A549 (cell line): ENCODE results near the gene SNRK. TPM values are rescaled to one million over a fixed set of nuclear protein-coding genes. Genes with fewer than 3 reads are reported as not detected.

Source experiments
- ATAC-seq, 2 experiments: fragments of 200-7000 bp in 1 of 2; fragments of >200 bp in 1 of 2; cut with Nextera tagmentation in 1 of 2; cut with Tn5 transposase in 1 of 2; 3 replicates each; pipeline versions ENCODE4 v1.8.0 to v1.9.1; 2018 to 2020; ENCODE audit warnings: mild to moderate bottlenecking in 1 of 2, moderate library complexity in 1 of 2
- CTCF ChIA-PET: fragments of 300-600 bp; sonication (Branson Sonifier 250); formaldehyde crosslinking; extraction: SDS; loops from one replicate; lab custom pipeline; 2021; ENCODE audit warnings: antibody characterized with exemption, inconsistent platforms; lab: Yijun Ruan, JAX
- POLR2A ChIA-PET: fragments of 350-600 bp; formaldehyde crosslinking; extraction: SDS; loops from one replicate; lab custom pipeline; 2021; ENCODE audit warnings: antibody characterized with exemption, inconsistent platforms; lab: Yijun Ruan, JAX
- DNase-seq, 2 experiments: peaks; one replicate each; pipeline versions ENCODE4 v3.0.0 to v3.0.0-alpha.2; 2011 to 2016; ENCODE audit warnings: low read depth in 1 of 2, low spot score in 1 of 2
- FAIRE-seq: peaks from 2 replicates; lab custom pipeline; 2011; peaks lifted over from hg19 to GRCh38; lab: Jason Lieb, UNC
- H3K27ac ChIP-seq, 2 experiments: fragments of >200 bp; sonication (Bioruptor Twin); formaldehyde crosslinking; 3 replicates each; pipeline ENCODE4 v1.5.1; 2016 to 2017
- H3K4me1 ChIP-seq: fragments of >200 bp; sonication (Bioruptor Twin); formaldehyde crosslinking; 3 replicates; pipeline ENCODE4 v1.6.1; 2016
- H3K4me2 ChIP-seq: fragments of >200 bp; sonication (Bioruptor Twin); formaldehyde crosslinking; 3 replicates; pipeline ENCODE4 v1.6.1; 2016
- H3K4me3 ChIP-seq: fragments of >200 bp; sonication (Bioruptor Twin); formaldehyde crosslinking; 3 replicates; pipeline ENCODE4 v1.5.1; 2016
- H3K9me3 ChIP-seq: fragments of >200 bp; sonication (Bioruptor Twin); formaldehyde crosslinking; 3 replicates; pipeline ENCODE4 v1.6.1; 2016
- CBX8 ChIP-seq: fragments of 200-600 bp; sonication (generic); IDR thresholded peaks from 2 replicates; pipeline ENCODE4 v1.6.1; 2016
- CEBPB ChIP-seq, 2 experiments: fragments of >200 bp in 1 of 2; sonication (Bioruptor Twin) in 1 of 2; formaldehyde crosslinking in 1 of 2; IDR thresholded peaks; 2 replicates each; pipeline ENCODE4 v1.6.1; 2012 to 2016
- CHD2 ChIP-seq: fragments of 150-350 bp; IDR thresholded peaks from 2 replicates; pipeline ENCODE4 v1.6.1; 2014; ENCODE audit warnings: low read length; ENCODE audit not compliant: partially characterized antibody
- EP300 ChIP-seq, 2 experiments: fragments of >200 bp; sonication (Bioruptor Twin); formaldehyde crosslinking; IDR thresholded peaks; 2 replicates in 1 of 2; 3 replicates in 1 of 2; pipeline ENCODE4 v1.6.1; 2016 to 2017
- FOXS1 ChIP-seq: fragments of 250-450 bp; sonication (Bioruptor Pico); IDR thresholded peaks from 2 replicates; pipeline ENCODE4 v1.5.0; 2020; ENCODE audit warnings: mild to moderate bottlenecking, moderate library complexity
- HEYL ChIP-seq: fragments of 250-450 bp; sonication (Bioruptor Pico); IDR thresholded peaks from 2 replicates; pipeline ENCODE4 v1.8.0; 2021; ENCODE audit warnings: mild to moderate bottlenecking, moderate library complexity
- JUNB ChIP-seq: fragments of >200 bp; sonication (Bioruptor Twin); formaldehyde crosslinking; IDR thresholded peaks from 2 replicates; pipeline ENCODE4 v1.6.1; 2016
- MAFK ChIP-seq: fragments of 450-650 bp; IDR thresholded peaks from 2 replicates; pipeline ENCODE4 v1.6.1; 2014; ENCODE audit not compliant: partially characterized antibody
- NFE2L2 ChIP-seq: fragments of 150-350 bp; conservative IDR thresholded peaks from 2 replicates; pipeline ENCODE4 v1.6.1; 2014; ENCODE audit warnings: low read length
- NR3C1 ChIP-seq: fragments of >200 bp; sonication (Bioruptor Twin); formaldehyde crosslinking; IDR thresholded peaks from 3 replicates; pipeline ENCODE4 v1.6.1; 2017
- PHF8 ChIP-seq: fragments of 200-600 bp; sonication (generic); IDR thresholded peaks from 2 replicates; pipeline ENCODE4 v1.6.1; 2016; ENCODE audit warnings: low read depth, mild to moderate bottlenecking, antibody characterized with exemption, moderate library complexity, borderline replicate concordance
- POLR2A ChIP-seq: IDR thresholded peaks from 2 replicates; pipeline ENCODE4 v1.6.1; 2012; ENCODE audit warnings: mild to moderate bottlenecking, low read length
- RAD21 ChIP-seq, 2 experiments: fragments of >200 bp in 1 of 2; sonication (Bioruptor Twin) in 1 of 2; formaldehyde crosslinking in 1 of 2; IDR thresholded peaks in 1 of 2; conservative IDR thresholded peaks in 1 of 2; 2 replicates in 1 of 2; 3 replicates in 1 of 2; pipeline ENCODE4 v1.6.1; 2012 to 2018; ENCODE audit warnings: inconsistent platforms in 1 of 2
- RNF2 ChIP-seq: fragments of 200-600 bp; sonication (generic); IDR thresholded peaks from 2 replicates; pipeline ENCODE4 v1.6.1; 2016; ENCODE audit warnings: low read depth, mild to moderate bottlenecking, antibody characterized with exemption, moderate library complexity, borderline replicate concordance
- SMC3 ChIP-seq: fragments of >200 bp; sonication (Bioruptor Twin); formaldehyde crosslinking; IDR thresholded peaks from 3 replicates; pipeline ENCODE4 v1.6.1; 2018; ENCODE audit warnings: inconsistent platforms
- ZC3H11A ChIP-seq: fragments of 450-650 bp; IDR thresholded peaks from 2 replicates; pipeline ENCODE4 v1.6.1; 2014; ENCODE audit warnings: antibody characterized with exemption, mild to moderate bottlenecking
- ZFP36 ChIP-seq: fragments of 450-650 bp; IDR thresholded peaks from 2 replicates; pipeline ENCODE4 v1.6.1; 2014; ENCODE audit warnings: borderline replicate concordance; ENCODE audit not compliant: partially characterized antibody
- ZNF302 ChIP-seq: fragments of 250-450 bp; sonication (Bioruptor Pico); IDR thresholded peaks from 2 replicates; pipeline ENCODE4 v1.9.0; 2021; ENCODE audit warnings: inconsistent platforms, mild to moderate bottlenecking, moderate library complexity
- WGBS: methylation state at CpG from one replicate; pipeline ENCODE4 v1.1.6; 2017; ENCODE audit errors: missing lambda C conversion rate; 5-methylcytosine and 5-hydroxymethylcytosine counted together
- polyA plus RNA-seq, 4 experiments: library from polyadenylated mRNA; depleted of rRNA in 3 of 4; stranded (reverse); fragments of >200 nt; fragmentation: RNase III in 1 of 4; extraction: RNeasy Plus Mini Kit Qiagen cat#74134 plus additional on column Dnase treatment in 1 of 4; gene quantifications; 2 replicates in 3 of 4; 3 replicates in 1 of 4; pipeline ENCODE4 v1.2.3, GENCODE V29; 2011 to 2017
- TF ChIP-seq, protein P1 (sequence below): fragments of 250-450 bp; sonication (Bioruptor Pico); IDR thresholded peaks from 2 replicates; pipeline ENCODE4 v1.5.0; 2021; ENCODE audit warnings: mild to moderate bottlenecking, moderate library complexity, borderline replicate concordance
- TF ChIP-seq, protein P2 (sequence below): fragments of 250-450 bp; sonication (Bioruptor Pico); IDR thresholded peaks from 2 replicates; pipeline ENCODE4 v1.5.0; 2020; ENCODE audit warnings: low read depth, mild to moderate bottlenecking, moderate library complexity
- TF ChIP-seq, protein P3 (sequence below): fragments of 150-350 bp; IDR thresholded peaks from 2 replicates; pipeline ENCODE4 v1.6.1; 2014; ENCODE audit warnings: low read depth, mild to moderate bottlenecking, low read length
- TF ChIP-seq, protein P4 (sequence below): fragments of >200 bp; sonication (Bioruptor Twin); formaldehyde crosslinking; IDR thresholded peaks from 3 replicates; pipeline ENCODE4 v1.6.1; 2016
- TF ChIP-seq, protein P5 (sequence below): fragments of 200-600 bp; sonication (generic); IDR thresholded peaks from 2 replicates; pipeline ENCODE4 v1.6.1; 2016; ENCODE audit warnings: antibody characterized with exemption, mild to moderate bottlenecking, moderate library complexity
- TF ChIP-seq, protein P6 (sequence below): fragments of >200 bp; sonication (Bioruptor Twin); formaldehyde crosslinking; IDR thresholded peaks from 3 replicates; pipeline ENCODE4 v1.5.1; 2016
- TF ChIP-seq, protein P7 (sequence below): IDR thresholded peaks from 2 replicates; pipeline ENCODE4 v1.6.1; 2012; ENCODE audit warnings: low read depth, borderline replicate concordance

The SNRK gene
- polyA plus RNA-seq, 2 of the 4 experiments (the other 2 are of a cell fraction), result 3.5 to 7.2 TPM

DNA sequence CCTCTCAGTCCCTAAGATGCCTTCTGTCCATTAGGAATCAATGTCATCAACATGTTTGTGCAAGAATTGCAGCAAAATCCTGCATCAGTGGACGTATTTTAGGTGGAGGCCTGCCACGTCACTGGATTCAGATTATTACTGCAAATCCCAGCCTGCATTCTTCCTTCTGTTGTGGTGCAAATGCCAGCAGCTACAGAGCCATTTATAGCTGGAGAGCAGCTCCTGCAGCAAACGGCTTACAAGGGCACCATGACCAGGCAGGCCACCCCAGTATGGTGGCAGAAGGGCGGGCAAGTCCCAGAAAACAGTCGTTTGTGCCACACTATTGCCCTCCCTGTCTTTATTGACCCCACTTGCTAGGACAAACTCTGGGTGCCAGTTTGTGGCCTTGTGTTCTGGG, 74.7 kb downstream of the SNRK start:
- FAIRE-seq (no peak), DNase-seq (no peak), ATAC-seq (no peak)
- TF ChIP-seq, protein P1, sequence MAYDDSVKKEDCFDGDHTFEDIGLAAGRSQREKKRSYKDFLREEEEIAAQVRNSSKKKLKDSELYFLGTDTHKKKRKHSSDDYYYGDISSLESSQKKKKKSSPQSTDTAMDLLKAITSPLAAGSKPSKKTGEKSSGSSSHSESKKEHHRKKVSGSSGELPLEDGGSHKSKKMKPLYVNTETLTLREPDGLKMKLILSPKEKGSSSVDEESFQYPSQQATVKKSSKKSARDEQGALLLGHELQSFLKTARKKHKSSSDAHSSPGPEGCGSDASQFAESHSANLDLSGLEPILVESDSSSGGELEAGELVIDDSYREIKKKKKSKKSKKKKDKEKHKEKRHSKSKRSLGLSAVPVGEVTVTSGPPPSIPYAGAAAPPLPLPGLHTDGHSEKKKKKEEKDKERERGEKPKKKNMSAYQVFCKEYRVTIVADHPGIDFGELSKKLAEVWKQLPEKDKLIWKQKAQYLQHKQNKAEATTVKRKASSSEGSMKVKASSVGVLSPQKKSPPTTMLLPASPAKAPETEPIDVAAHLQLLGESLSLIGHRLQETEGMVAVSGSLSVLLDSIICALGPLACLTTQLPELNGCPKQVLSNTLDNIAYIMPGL (CRISPR knock-in tag), result no peak
- TF ChIP-seq NR3C1 (no peak), ZC3H11A (no peak), JUNB (no peak), MAFK (no peak), HEYL (CRISPR knock-in tag) (no peak), NFE2L2 (no peak), ZNF302 (CRISPR knock-in tag) (no peak)
- TF ChIP-seq, protein P2, sequence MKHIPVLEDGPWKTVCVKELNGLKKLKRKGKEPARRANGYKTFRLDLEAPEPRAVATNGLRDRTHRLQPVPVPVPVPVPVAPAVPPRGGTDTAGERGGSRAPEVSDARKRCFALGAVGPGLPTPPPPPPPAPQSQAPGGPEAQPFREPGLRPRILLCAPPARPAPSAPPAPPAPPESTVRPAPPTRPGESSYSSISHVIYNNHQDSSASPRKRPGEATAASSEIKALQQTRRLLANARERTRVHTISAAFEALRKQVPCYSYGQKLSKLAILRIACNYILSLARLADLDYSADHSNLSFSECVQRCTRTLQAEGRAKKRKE (CRISPR knock-in tag), result no peak
- TF ChIP-seq, protein P3, sequence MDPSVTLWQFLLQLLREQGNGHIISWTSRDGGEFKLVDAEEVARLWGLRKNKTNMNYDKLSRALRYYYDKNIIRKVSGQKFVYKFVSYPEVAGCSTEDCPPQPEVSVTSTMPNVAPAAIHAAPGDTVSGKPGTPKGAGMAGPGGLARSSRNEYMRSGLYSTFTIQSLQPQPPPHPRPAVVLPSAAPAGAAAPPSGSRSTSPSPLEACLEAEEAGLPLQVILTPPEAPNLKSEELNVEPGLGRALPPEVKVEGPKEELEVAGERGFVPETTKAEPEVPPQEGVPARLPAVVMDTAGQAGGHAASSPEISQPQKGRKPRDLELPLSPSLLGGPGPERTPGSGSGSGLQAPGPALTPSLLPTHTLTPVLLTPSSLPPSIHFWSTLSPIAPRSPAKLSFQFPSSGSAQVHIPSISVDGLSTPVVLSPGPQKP, result no peak
- TF ChIP-seq, protein P4, sequence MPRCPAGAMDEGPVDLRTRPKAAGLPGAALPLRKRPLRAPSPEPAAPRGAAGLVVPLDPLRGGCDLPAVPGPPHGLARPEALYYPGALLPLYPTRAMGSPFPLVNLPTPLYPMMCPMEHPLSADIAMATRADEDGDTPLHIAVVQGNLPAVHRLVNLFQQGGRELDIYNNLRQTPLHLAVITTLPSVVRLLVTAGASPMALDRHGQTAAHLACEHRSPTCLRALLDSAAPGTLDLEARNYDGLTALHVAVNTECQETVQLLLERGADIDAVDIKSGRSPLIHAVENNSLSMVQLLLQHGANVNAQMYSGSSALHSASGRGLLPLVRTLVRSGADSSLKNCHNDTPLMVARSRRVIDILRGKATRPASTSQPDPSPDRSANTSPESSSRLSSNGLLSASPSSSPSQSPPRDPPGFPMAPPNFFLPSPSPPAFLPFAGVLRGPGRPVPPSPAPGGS, result no peak
- WGBS, result 78% methylated on average over 5 of the region's 5 CpGs
- H3K4me3 ChIP-seq, result no peak overlapping the region
- ChIA-PET CTCF (no interaction called here), POLR2A (no interaction called here)
- no peaks in the 10 kb centered on the region for H3K9me3 ChIP-seq
- H3K27ac ChIP-seq, result no peak overlapping the region
- no peak overlapping the region for H3K4me2 ChIP-seq
- H3K4me1 ChIP-seq, result no peaks in the 10 kb centered on the region

DNA sequence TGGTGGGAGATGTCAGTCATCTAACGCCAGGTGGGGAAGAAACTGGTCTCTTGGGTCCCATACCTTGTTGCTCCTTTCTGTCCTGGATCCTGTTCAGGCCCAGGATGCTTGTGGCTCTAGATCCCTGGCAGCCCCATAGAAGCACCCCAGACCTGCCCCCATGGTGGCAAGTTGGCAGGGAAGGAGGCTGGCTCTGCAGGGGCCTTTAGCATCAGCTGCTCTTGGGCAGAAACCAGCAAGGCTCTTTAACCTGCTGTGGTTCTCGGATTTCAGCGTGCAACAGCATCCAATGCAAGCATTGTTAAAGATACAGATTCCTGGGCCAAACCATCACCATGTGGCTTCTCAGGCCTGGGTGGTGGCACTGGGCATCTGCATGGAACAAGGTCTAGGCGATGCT, 75.8 kb downstream of the SNRK start:
- CTCF ChIA-PET, result no interaction called here
- TF ChIP-seq CEBPB (IDR thresholded peaks at IDR 0.05) (no peak), ZFP36 (no peak), SMC3 (no peak), RAD21 (conservative IDR thresholded peaks at IDR 0.05 in 1 of 2, IDR thresholded peaks at IDR 0.05 in 1 of 2) (no peak), CHD2 (no peak), POLR2A (no peak), FOXS1 (CRISPR knock-in tag) (no peak), CBX8 (no peak), PHF8 (no peak), EP300 (IDR thresholded peaks at IDR 0.05) (no peak), RNF2 (no peak)
- TF ChIP-seq, protein P3, result no peak
- TF ChIP-seq, protein P5, sequence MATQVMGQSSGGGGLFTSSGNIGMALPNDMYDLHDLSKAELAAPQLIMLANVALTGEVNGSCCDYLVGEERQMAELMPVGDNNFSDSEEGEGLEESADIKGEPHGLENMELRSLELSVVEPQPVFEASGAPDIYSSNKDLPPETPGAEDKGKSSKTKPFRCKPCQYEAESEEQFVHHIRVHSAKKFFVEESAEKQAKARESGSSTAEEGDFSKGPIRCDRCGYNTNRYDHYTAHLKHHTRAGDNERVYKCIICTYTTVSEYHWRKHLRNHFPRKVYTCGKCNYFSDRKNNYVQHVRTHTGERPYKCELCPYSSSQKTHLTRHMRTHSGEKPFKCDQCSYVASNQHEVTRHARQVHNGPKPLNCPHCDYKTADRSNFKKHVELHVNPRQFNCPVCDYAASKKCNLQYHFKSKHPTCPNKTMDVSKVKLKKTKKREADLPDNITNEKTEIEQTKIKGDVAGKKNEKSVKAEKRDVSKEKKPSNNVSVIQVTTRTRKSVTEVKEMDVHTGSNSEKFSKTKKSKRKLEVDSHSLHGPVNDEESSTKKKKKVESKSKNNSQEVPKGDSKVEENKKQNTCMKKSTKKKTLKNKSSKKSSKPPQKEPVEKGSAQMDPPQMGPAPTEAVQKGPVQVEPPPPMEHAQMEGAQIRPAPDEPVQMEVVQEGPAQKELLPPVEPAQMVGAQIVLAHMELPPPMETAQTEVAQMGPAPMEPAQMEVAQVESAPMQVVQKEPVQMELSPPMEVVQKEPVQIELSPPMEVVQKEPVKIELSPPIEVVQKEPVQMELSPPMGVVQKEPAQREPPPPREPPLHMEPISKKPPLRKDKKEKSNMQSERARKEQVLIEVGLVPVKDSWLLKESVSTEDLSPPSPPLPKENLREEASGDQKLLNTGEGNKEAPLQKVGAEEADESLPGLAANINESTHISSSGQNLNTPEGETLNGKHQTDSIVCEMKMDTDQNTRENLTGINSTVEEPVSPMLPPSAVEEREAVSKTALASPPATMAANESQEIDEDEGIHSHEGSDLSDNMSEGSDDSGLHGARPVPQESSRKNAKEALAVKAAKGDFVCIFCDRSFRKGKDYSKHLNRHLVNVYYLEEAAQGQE, result no peak
- TF ChIP-seq, protein P6, sequence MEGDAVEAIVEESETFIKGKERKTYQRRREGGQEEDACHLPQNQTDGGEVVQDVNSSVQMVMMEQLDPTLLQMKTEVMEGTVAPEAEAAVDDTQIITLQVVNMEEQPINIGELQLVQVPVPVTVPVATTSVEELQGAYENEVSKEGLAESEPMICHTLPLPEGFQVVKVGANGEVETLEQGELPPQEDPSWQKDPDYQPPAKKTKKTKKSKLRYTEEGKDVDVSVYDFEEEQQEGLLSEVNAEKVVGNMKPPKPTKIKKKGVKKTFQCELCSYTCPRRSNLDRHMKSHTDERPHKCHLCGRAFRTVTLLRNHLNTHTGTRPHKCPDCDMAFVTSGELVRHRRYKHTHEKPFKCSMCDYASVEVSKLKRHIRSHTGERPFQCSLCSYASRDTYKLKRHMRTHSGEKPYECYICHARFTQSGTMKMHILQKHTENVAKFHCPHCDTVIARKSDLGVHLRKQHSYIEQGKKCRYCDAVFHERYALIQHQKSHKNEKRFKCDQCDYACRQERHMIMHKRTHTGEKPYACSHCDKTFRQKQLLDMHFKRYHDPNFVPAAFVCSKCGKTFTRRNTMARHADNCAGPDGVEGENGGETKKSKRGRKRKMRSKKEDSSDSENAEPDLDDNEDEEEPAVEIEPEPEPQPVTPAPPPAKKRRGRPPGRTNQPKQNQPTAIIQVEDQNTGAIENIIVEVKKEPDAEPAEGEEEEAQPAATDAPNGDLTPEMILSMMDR, result no peak
- TF ChIP-seq, protein P7, sequence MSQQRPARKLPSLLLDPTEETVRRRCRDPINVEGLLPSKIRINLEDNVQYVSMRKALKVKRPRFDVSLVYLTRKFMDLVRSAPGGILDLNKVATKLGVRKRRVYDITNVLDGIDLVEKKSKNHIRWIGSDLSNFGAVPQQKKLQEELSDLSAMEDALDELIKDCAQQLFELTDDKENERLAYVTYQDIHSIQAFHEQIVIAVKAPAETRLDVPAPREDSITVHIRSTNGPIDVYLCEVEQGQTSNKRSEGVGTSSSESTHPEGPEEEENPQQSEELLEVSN, result no peak

More for the DNA sequence above, 75.8 kb downstream of the SNRK start:
- 100% methylated on average over 1 of the region's 4 CpGs for WGBS
- Histone ChIP-seq H3K4me3 (no peak overlapping the region), H3K4me1 (no peaks in the 10 kb centered on the region), H3K27ac (no peak overlapping the region), H3K9me3 (no peaks in the 10 kb centered on the region), H3K4me2 (no peak overlapping the region)
- no peak for ATAC-seq
- FAIRE-seq, result no peak
- POLR2A ChIA-PET, result no interaction called here
- DNase-seq, result no peak
